ENCODE measurements around the gene FNTB. TPM values are rescaled to one million over a fixed set of nuclear protein-coding genes. Genes with fewer than 3 reads are reported as not detected.

FNTB gene
- total RNA-seq, 1 donor from 2014 or later, result 6.8 TPM

DNA sequence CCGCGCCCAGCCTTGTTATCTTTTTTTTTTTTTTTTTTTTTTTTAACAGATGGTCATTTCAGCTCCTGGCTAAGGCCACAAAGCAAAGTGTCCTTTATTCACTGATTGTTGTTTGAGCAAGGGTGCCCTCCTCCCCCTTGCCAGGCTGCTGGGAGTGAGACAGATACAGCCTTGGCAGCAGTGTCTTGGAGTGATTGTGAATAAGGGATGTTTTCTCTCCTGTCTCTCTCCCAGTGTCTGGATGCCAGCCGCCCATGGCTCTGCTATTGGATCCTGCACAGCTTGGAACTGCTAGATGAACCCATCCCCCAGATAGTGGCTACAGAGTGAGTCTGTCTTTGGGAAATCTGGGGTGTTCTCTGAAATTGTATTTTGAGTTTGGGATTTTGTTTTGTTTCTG, 28.7 kb downstream of the FNTB start:
- FAIRE-seq (no peak), DNase-seq (ENCODE audit: low read depth) (no peak)
- Histone ChIP-seq H3K27me3 (ENCODE audit: control insufficient read depth, insufficient read depth, low read length) (no peaks in the 10 kb centered on the region), H3K36me3 (ENCODE audit: control insufficient read depth, insufficient read depth, low read length) (peaks cover 2% of the 10 kb centered on the region), H3K4me3 (ENCODE audit: low read depth, low read length) (no peak overlapping the region)
- TF ChIP-seq, protein P1, sequence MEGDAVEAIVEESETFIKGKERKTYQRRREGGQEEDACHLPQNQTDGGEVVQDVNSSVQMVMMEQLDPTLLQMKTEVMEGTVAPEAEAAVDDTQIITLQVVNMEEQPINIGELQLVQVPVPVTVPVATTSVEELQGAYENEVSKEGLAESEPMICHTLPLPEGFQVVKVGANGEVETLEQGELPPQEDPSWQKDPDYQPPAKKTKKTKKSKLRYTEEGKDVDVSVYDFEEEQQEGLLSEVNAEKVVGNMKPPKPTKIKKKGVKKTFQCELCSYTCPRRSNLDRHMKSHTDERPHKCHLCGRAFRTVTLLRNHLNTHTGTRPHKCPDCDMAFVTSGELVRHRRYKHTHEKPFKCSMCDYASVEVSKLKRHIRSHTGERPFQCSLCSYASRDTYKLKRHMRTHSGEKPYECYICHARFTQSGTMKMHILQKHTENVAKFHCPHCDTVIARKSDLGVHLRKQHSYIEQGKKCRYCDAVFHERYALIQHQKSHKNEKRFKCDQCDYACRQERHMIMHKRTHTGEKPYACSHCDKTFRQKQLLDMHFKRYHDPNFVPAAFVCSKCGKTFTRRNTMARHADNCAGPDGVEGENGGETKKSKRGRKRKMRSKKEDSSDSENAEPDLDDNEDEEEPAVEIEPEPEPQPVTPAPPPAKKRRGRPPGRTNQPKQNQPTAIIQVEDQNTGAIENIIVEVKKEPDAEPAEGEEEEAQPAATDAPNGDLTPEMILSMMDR (IDR thresholded peaks at IDR 0.05; ENCODE audit: insufficient read depth, low read length, severe bottlenecking), result no peak

DNA sequence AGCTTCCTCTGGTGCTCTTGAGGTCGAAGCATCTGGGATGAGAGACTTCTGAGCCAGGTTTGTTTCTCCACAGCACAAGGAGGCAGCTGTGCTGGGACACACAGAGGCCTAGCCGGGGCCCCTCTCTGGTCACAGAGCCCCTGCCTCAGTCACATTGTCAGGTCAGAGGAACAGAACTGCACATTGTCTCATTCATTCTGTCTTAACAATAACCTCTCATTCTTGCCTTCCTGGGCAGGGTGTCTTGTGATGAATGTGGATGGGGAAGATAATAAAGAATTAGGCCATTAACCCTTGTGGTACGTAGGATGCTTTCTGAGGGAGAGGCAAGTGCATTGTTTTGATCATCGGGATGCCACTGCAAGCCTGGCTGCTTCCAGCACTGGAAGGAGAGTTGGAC, 29.8 kb downstream of the FNTB start:
- DNase-seq (ENCODE audit: low read depth) (no peak), FAIRE-seq (no peak)
- Histone ChIP-seq H3K36me3 (ENCODE audit: control insufficient read depth, insufficient read depth, low read length) (peaks cover 2% of the 10 kb centered on the region), H3K27me3 (ENCODE audit: control insufficient read depth, insufficient read depth, low read length) (no peaks in the 10 kb centered on the region), H3K4me3 (ENCODE audit: low read depth, low read length) (no peak overlapping the region)
- TF ChIP-seq, protein P1 (IDR thresholded peaks at IDR 0.05; ENCODE audit: insufficient read depth, low read length, severe bottlenecking), result no peak

DNA sequence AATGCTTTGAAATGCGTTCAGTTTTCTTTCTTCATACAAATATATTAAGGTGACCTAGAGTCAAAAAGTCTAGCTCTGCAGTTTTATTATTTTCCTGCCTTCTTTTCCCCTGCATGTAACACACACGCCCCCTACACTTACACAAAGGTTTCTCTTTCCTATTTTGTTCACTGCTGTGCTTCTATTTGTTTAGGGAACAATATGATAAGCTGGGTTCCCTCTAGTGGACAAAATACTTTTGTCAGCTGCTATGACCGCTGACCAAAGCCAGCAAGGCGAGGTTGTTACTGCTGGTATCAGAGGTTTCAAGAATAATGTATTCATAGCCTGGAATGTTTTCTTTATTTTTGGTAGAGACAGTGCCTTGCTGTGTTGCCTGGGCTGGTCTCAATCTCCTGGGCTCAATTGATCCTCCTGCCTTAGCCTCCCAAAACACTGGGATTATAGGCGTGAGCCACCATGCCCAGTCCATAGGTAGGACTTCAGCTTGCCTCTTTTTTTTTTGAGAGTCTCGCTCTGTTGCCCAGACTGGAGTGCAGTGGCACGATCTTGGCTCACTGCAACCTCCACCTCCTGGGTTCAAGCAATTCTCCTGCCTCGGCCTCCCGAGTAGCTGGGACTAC, 33.4 kb downstream of the FNTB start:
- H3K36me3 ChIP-seq (ENCODE audit: control insufficient read depth, insufficient read depth, low read length), result peaks cover 2% of the 10 kb centered on the region
- TF ChIP-seq, protein P1 (IDR thresholded peaks at IDR 0.05; ENCODE audit: insufficient read depth, low read length, severe bottlenecking), result peak; percentile 63
- FAIRE-seq (no peak), DNase-seq (ENCODE audit: low read depth) (peak; percentile 80)
- H3K4me3 ChIP-seq (ENCODE audit: low read depth, low read length), result no peak overlapping the region
- H3K27me3 ChIP-seq (ENCODE audit: control insufficient read depth, insufficient read depth, low read length), result no peaks in the 10 kb centered on the region

DNA sequence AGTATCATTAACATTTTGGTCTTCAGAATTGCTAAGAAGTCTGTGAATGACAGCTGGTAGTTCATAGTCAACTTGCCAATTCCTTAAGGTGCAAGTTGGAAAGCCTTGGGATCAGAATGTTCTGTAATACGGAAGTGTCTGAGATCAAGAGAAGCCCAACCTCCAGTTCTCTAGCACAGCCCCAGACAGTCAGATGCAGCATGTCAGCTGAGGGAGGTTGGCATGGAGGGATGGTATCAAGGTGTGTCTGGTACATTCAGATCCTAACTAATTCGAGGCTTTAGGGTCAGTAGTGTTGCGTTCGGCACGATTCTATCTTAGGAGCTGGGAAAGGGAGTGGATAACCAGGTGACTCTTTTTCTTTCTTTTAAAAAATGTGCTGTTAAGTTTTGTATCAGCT, 38.3 kb downstream of the FNTB start:
- TF ChIP-seq, protein P1 (IDR thresholded peaks at IDR 0.05; ENCODE audit: insufficient read depth, low read length, severe bottlenecking), result no peak
- DNase-seq (ENCODE audit: low read depth), result no peak
- H3K27me3 ChIP-seq (ENCODE audit: control insufficient read depth, insufficient read depth, low read length), result no peaks in the 10 kb centered on the region
- FAIRE-seq, result no peak
- H3K36me3 ChIP-seq (ENCODE audit: control insufficient read depth, insufficient read depth, low read length), result peaks cover 4% of the 10 kb centered on the region
- H3K4me3 ChIP-seq (ENCODE audit: low read depth, low read length), result no peak overlapping the region

DNA sequence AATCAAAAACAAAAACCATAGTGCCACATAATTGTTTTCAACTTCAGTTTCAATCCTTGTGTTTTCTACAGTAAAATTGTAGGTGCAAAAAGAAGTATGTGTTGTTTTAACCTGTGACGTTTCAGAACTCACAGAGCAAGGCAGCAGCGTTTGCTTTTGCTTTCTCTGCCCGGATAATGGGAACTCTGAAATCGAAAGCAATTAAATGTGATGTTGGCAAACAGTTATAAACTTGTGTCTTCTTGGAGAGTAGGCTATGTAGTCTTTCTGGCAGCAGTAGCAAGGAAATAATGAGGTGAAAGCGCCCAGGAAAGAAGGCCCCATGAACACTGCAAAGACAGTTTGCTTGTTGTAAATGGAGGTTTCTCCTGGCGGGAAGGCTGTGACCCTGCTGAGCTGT, 39.1 kb downstream of the FNTB start:
- no peaks in the 10 kb centered on the region for H3K27me3 ChIP-seq (ENCODE audit: control insufficient read depth, insufficient read depth, low read length)
- TF ChIP-seq, protein P1 (IDR thresholded peaks at IDR 0.05; ENCODE audit: insufficient read depth, low read length, severe bottlenecking), result no peak
- peaks cover 4% of the 10 kb centered on the region for H3K36me3 ChIP-seq (ENCODE audit: control insufficient read depth, insufficient read depth, low read length)
- FAIRE-seq, result no peak
- DNase-seq (ENCODE audit: low read depth), result no peak
- no peak overlapping the region for H3K4me3 ChIP-seq (ENCODE audit: low read depth, low read length)

DNA sequence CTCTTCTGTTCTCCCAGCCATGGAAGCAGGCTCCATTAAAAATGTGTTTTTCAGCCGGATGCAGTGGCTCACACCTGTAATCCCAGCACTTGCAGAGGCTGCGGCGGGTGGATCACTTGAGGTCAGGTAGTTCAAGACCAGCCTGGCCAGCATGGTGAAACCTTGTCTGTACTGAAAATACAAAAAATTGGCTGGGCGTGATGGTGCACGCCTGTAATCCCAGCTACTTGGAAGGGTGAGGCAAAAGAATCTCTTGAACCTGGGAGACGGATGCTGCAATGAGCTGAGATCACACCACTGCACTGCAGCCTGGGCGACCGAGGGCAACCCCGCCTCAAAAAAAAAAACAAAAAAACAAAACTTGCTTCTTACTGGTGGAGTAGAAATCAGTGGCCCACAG, 39.8 kb downstream of the FNTB start:
- TF ChIP-seq, protein P1 (IDR thresholded peaks at IDR 0.05; ENCODE audit: insufficient read depth, low read length, severe bottlenecking), result no peak
- DNase-seq (ENCODE audit: low read depth), result peak; percentile 65
- Histone ChIP-seq H3K27me3 (ENCODE audit: control insufficient read depth, insufficient read depth, low read length) (no peaks in the 10 kb centered on the region), H3K36me3 (ENCODE audit: control insufficient read depth, insufficient read depth, low read length) (peaks cover 4% of the 10 kb centered on the region), H3K4me3 (ENCODE audit: low read depth, low read length) (no peak overlapping the region)
- peak; percentile 28 for FAIRE-seq

Measured in bronchial epithelial cell (primary cell).